Keratinocyte (primary cell): Measurements from ENCODE around the gene SEMA3D. TPM values are rescaled to one million over a fixed set of nuclear protein-coding genes. Genes with fewer than 3 reads are reported as not detected.

Experiments used
- DNase-seq: peaks from one replicate; pipeline ENCODE4 v3.0.0-alpha.2; 2011; ENCODE audit warnings: low read depth, missing footprints, low spot score
- FAIRE-seq: peaks from 2 replicates; lab custom pipeline; 2011; peaks lifted over from hg19 to GRCh38; lab: Jason Lieb, UNC
- H2AFZ ChIP-seq: 2 replicates; pipeline ENCODE4 v1.6.0; 2012; ENCODE audit warnings: low read length, control low read depth, inconsistent platforms; ENCODE audit not compliant: control insufficient read depth
- H3K27ac ChIP-seq: 2 replicates; pipeline ENCODE4 v1.5.1; 2011; ENCODE audit warnings: low read length; ENCODE audit not compliant: control insufficient read depth, insufficient read depth
- H3K27me3 ChIP-seq: 3 replicates; pipeline ENCODE4 v1.6.0; 2011; ENCODE audit warnings: low read length; ENCODE audit not compliant: control insufficient read depth, insufficient read depth; ENCODE audit errors: extremely low read depth
- H3K36me3 ChIP-seq, 2 experiments: 2 replicates in 1 of 2; 3 replicates in 1 of 2; pipeline ENCODE4 v1.5.1; 2011; ENCODE audit warnings: low read length in 2 of 2, mild to moderate bottlenecking in 1 of 2; ENCODE audit not compliant: control insufficient read depth in 2 of 2, insufficient read depth in 2 of 2; ENCODE audit errors: extremely low read depth in 1 of 2
- H3K4me1 ChIP-seq: 3 replicates; pipeline ENCODE4 v1.5.1; 2011; ENCODE audit warnings: low read length; ENCODE audit not compliant: control insufficient read depth, insufficient read depth; ENCODE audit errors: extremely low read depth
- H3K4me2 ChIP-seq: 3 replicates; pipeline ENCODE4 v1.6.0; 2011; ENCODE audit warnings: low read depth, low read length; ENCODE audit not compliant: control insufficient read depth, insufficient read depth; ENCODE audit errors: extremely low read depth
- H3K4me3 ChIP-seq, 3 experiments: fragments of 200-600 bp in 1 of 3; sonication (generic) in 1 of 3; 2 replicates in 2 of 3; 3 replicates in 1 of 3; pipeline ENCODE4 v1.5.1; 2011 to 2016; ENCODE audit warnings: low read length in 3 of 3, mild to moderate bottlenecking in 3 of 3, control low read depth in 2 of 3, inconsistent platforms in 1 of 3, low read depth in 1 of 3, mixed read lengths in 1 of 3, mixed run types in 1 of 3, moderate library complexity in 1 of 3; ENCODE audit not compliant: control insufficient read depth in 2 of 3, insufficient read depth in 2 of 3; ENCODE audit errors: extremely low read depth in 1 of 3
- H3K79me2 ChIP-seq: 2 replicates; pipeline ENCODE4 v1.6.0; 2012; ENCODE audit warnings: low read length; ENCODE audit not compliant: control insufficient read depth, insufficient read depth
- H3K9ac ChIP-seq: 3 replicates; pipeline ENCODE4 v1.6.0; 2011; ENCODE audit warnings: low read length; ENCODE audit not compliant: control insufficient read depth, insufficient read depth; ENCODE audit errors: extremely low read depth
- H3K9me1 ChIP-seq: 3 replicates; pipeline ENCODE4 v1.6.0; 2011; ENCODE audit warnings: low read length; ENCODE audit not compliant: control insufficient read depth, insufficient read depth; ENCODE audit errors: extremely low read depth
- H3K9me3 ChIP-seq: 2 replicates; pipeline ENCODE4 v1.5.1; 2012; ENCODE audit warnings: low read depth, low read length; ENCODE audit not compliant: control insufficient read depth
- H4K20me1 ChIP-seq: 3 replicates; pipeline ENCODE4 v1.6.0; 2011; ENCODE audit warnings: low read length; ENCODE audit not compliant: control insufficient read depth, insufficient read depth; ENCODE audit errors: extremely low read depth
- EZH2 ChIP-seq: IDR thresholded peaks from one replicate; pipeline ENCODE4 v1.6.1; 2012; ENCODE audit warnings: inconsistent platforms, mild to moderate bottlenecking, low read length, moderate library complexity
- dilution Hi-C: fragments of 300-500 bp; cut with MboI; formaldehyde crosslinking; loops from one replicate; pipeline ENCODE4 v1.7.0; 2020; ENCODE audit warnings: low sequenced_read_pairs; ENCODE audit not compliant: extremely low pct_ligation_motif_present
- polyA plus RNA-seq, 5 experiments: library from polyadenylated mRNA; depleted of rRNA in 3 of 5; stranded (reverse) in 3 of 5; stranded (forward) in 1 of 5; unstranded in 1 of 5; fragments of >200 nt; gene quantifications; 1 replicate in 1 of 5; 2 replicates in 3 of 5; 3 replicates in 1 of 5; pipeline versions ENCODE4 v1.2.1 to v1.2.3, GENCODE V29; 2011 to 2012; ENCODE audit warnings: missing spikeins in 2 of 5, low read depth in 1 of 5, low replicate concordance in 1 of 5
- TF ChIP-seq, protein P1 (sequence below), 3 experiments: IDR thresholded peaks in 1 of 3; conservative IDR thresholded peaks in 1 of 3; optimal IDR thresholded peaks in 1 of 3; 2 replicates in 2 of 3; 3 replicates in 1 of 3; pipeline versions ENCODE3 to v1.5.1; 2011; ENCODE audit warnings: low read length in 3 of 3, mild to moderate bottlenecking in 3 of 3, moderate library complexity in 2 of 3, control low read depth in 1 of 3, inconsistent platforms in 1 of 3; ENCODE audit not compliant: insufficient read depth in 2 of 3; ENCODE audit errors: extremely low read depth in 1 of 3

SEMA3D gene
- polyA plus RNA-seq, 1 donor (not counting 4 experiments of a cell fraction or from before 2014, with no cell fraction given): 5.2 TPM

- DNase-seq (no peak), FAIRE-seq (no peak)
- Histone ChIP-seq H3K4me2 (no peak overlapping the region), H3K36me3 (no peaks in the 10 kb centered on the region), H3K9ac (no peak overlapping the region), H3K9me3 (no peaks in the 10 kb centered on the region), H2AFZ (no peak overlapping the region), H3K4me3 (no peak overlapping the region), H3K79me2 (no peaks in the 10 kb centered on the region), H4K20me1 (no peaks in the 10 kb centered on the region), H3K4me1 (no peaks in the 10 kb centered on the region), H3K27ac (no peak overlapping the region), H3K9me1 (no peaks in the 10 kb centered on the region), H3K27me3 (no peaks in the 10 kb centered on the region)
- dilution Hi-C loops: no loop called here
- TF ChIP-seq EZH2: no peak
- TF ChIP-seq, protein P1, sequence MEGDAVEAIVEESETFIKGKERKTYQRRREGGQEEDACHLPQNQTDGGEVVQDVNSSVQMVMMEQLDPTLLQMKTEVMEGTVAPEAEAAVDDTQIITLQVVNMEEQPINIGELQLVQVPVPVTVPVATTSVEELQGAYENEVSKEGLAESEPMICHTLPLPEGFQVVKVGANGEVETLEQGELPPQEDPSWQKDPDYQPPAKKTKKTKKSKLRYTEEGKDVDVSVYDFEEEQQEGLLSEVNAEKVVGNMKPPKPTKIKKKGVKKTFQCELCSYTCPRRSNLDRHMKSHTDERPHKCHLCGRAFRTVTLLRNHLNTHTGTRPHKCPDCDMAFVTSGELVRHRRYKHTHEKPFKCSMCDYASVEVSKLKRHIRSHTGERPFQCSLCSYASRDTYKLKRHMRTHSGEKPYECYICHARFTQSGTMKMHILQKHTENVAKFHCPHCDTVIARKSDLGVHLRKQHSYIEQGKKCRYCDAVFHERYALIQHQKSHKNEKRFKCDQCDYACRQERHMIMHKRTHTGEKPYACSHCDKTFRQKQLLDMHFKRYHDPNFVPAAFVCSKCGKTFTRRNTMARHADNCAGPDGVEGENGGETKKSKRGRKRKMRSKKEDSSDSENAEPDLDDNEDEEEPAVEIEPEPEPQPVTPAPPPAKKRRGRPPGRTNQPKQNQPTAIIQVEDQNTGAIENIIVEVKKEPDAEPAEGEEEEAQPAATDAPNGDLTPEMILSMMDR (optimal IDR thresholded peaks at IDR 0.05 in 1 of 3, IDR thresholded peaks at IDR 0.05 in 1 of 3, conservative IDR thresholded peaks at IDR 0.05 in 1 of 3; ENCODE audit: extremely low read depth in 1 of 3, insufficient read depth in 2 of 3, low read length in 3 of 3): no peak
Observed at GRCh38 chr7:85229544-85229943, 42.7 kb upstream of the SEMA3D start.

DNA sequence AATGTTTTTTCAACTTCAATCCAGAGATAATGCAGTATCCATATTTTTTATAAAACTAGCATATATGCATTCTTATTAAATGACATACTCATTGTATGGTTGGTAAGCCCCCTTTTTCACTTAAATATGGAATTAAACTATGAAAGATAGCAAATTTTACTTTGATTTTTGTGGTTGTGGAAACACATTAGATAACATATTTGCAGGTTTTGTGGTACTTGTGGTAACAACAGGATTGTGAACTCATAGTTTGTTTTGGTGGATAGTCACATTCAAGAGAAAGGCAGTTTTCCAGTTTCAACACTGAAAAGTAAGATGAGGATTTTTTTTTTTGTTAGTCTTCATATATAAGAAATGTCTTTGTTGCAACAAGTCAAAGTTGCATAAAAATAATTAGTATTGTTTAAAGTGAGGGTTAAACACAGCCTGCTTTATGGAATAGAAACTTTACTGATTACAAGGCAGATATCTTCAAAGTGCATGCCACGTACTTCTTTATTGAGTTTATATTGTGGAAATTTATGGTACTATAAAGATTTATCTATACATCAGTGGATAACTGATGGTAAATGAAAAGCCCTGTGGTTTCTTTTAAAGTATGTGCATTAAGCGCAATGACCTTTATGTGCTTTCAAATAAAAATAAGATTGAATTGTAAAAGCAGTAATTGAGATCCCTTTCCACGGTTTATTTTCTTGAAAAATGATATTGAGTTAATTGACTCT lies 39.7 kb upstream of the SEMA3D start:
- Histone ChIP-seq H3K9me3 (no peaks in the 10 kb centered on the region), H3K9me1 (no peaks in the 10 kb centered on the region), H3K27me3 (no peaks in the 10 kb centered on the region), H3K27ac (no peak overlapping the region), H3K79me2 (no peaks in the 10 kb centered on the region), H3K4me2 (no peak overlapping the region), H3K9ac (no peak overlapping the region), H3K4me1 (no peaks in the 10 kb centered on the region), H3K36me3 (no peaks in the 10 kb centered on the region), H4K20me1 (no peaks in the 10 kb centered on the region), H2AFZ (no peak overlapping the region), H3K4me3 (no peak overlapping the region)
- TF ChIP-seq, protein P1 (optimal IDR thresholded peaks at IDR 0.05 in 1 of 3, IDR thresholded peaks at IDR 0.05 in 1 of 3, conservative IDR thresholded peaks at IDR 0.05 in 1 of 3; ENCODE audit: extremely low read depth in 1 of 3, insufficient read depth in 2 of 3, low read length in 3 of 3): no peak
- TF ChIP-seq EZH2: no peak
- dilution Hi-C loops: no loop called here
- FAIRE-seq: no peak
- DNase-seq: no peak
